GM12878 (cell line): ENCODE data around the gene TIAM1. TPM values are rescaled to one million over a fixed set of nuclear protein-coding genes. Genes with fewer than 3 reads are reported as not detected.

Source experiments
- ATAC-seq: fragments of 200-7000 bp; cut with Tn5 transposase; 3 replicates; pipeline ENCODE4 v1.9.1; 2020; ENCODE audit warnings: mild to moderate bottlenecking, moderate library complexity
- BruUV-seq: library from RNA; stranded (reverse); fragments of 400-500 nt; replicated peaks from 2 replicates; lab custom pipeline; 2021; lab: Mats Ljungman, UMichigan
- CTCF ChIA-PET: fragments of 300-600 bp; sonication (Branson Sonifier 250); formaldehyde crosslinking; extraction: SDS; loops from one replicate; lab custom pipeline; 2021; ENCODE audit warnings: inconsistent platforms; lab: Yijun Ruan, JAX
- POLR2A ChIA-PET: fragments of 350-600 bp; formaldehyde crosslinking; extraction: SDS; loops from one replicate; lab custom pipeline; 2021; ENCODE audit warnings: inconsistent platforms; lab: Charles Lee
- RAD21 ChIA-PET: fragments of 300-600 bp; sonication (Branson Sonifier 250); formaldehyde crosslinking; loops from one replicate; lab custom pipeline; 2023; ENCODE audit warnings: antibody characterized with exemption; ENCODE audit not compliant: unreplicated experiment; lab: Charles Lee
- SMC1A ChIA-PET: fragments of 300-600 bp; sonication (Branson Sonifier 250); formaldehyde crosslinking; loops from one replicate; lab custom pipeline; 2023; ENCODE audit not compliant: unreplicated experiment, uncharacterized antibody; lab: Charles Lee
- DNase-seq: peaks from one replicate; pipeline ENCODE4 v3.0.0-alpha.2; 2011; ENCODE audit warnings: low read depth, low spot score
- FAIRE-seq: peaks from 3 replicates; lab custom pipeline; 2011; peaks lifted over from hg19 to GRCh38; lab: Jason Lieb, UNC
- H2AFZ ChIP-seq: 2 replicates; pipeline ENCODE4 v1.6.0; 2011; ENCODE audit warnings: low read depth, low read length, control low read depth; ENCODE audit not compliant: control insufficient read depth
- H3K27ac ChIP-seq: 2 replicates; pipeline ENCODE4 v1.5.1; 2011; ENCODE audit warnings: control low read depth; ENCODE audit not compliant: control insufficient read depth, insufficient read depth
- H3K27me3 ChIP-seq, 2 experiments: replicated peaks in 1 of 2; 2 replicates each; pipeline versions ENCODE4 v1.6.0 to v1.6.1; 2011; ENCODE audit warnings: low read length in 1 of 2; ENCODE audit not compliant: control insufficient read depth in 2 of 2, insufficient read depth in 2 of 2
- H3K36me3 ChIP-seq, 2 experiments: 2 replicates each; pipeline ENCODE4 v1.5.1; 2011; ENCODE audit warnings: low read length in 1 of 2; ENCODE audit not compliant: control insufficient read depth in 2 of 2, insufficient read depth in 2 of 2
- H3K4me1 ChIP-seq: 2 replicates; pipeline ENCODE4 v1.6.1; 2011; ENCODE audit warnings: mild to moderate bottlenecking, low read length, moderate library complexity, mixed read lengths; ENCODE audit not compliant: control insufficient read depth, insufficient read depth
- H3K4me2 ChIP-seq: 2 replicates; pipeline ENCODE4 v1.6.0; 2011; ENCODE audit warnings: control low read depth; ENCODE audit not compliant: control insufficient read depth, insufficient read depth
- H3K4me3 ChIP-seq: fragments of 200-600 bp; sonication (generic); 2 replicates; pipeline ENCODE4 v1.5.1; 2016
- H3K79me2 ChIP-seq: 2 replicates; pipeline ENCODE4 v1.6.0; 2011; ENCODE audit warnings: low read length; ENCODE audit not compliant: control insufficient read depth, insufficient read depth
- H3K9ac ChIP-seq: 2 replicates; pipeline ENCODE4 v1.8.0; 2011; ENCODE audit warnings: low read length, control low read depth, mixed read lengths; ENCODE audit not compliant: control insufficient read depth, insufficient read depth
- H3K9me3 ChIP-seq: replicated peaks from 3 replicates; pipeline ENCODE4 v1.5.1; 2011; ENCODE audit warnings: mild to moderate bottlenecking, low read length; ENCODE audit not compliant: control insufficient read depth, insufficient read depth
- H4K20me1 ChIP-seq: 2 replicates; pipeline ENCODE4 v1.6.0; 2011; ENCODE audit not compliant: control insufficient read depth, insufficient read depth
- CBX3 ChIP-seq: fragments of 200-600 bp; sonication (generic); IDR thresholded peaks from 2 replicates; pipeline ENCODE4 v1.6.1; 2016; ENCODE audit warnings: low read depth, borderline replicate concordance
- CREB1 ChIP-seq: IDR thresholded peaks from 2 replicates; pipeline ENCODE4 v1.6.1; 2012; ENCODE audit warnings: low read depth, mild to moderate bottlenecking, inconsistent platforms
- IRF5 ChIP-seq: fragments of 450-650 bp; IDR thresholded peaks from 2 replicates; pipeline ENCODE4 v1.6.1; 2017; ENCODE audit warnings: borderline replicate concordance
- KAT2A ChIP-seq: conservative IDR thresholded peaks from 2 replicates; pipeline ENCODE4 v1.6.1; 2011; ENCODE audit warnings: low read depth, low read length; ENCODE audit not compliant: control insufficient read depth
- MEF2A ChIP-seq: IDR thresholded peaks from 2 replicates; pipeline ENCODE4 v1.6.1; 2011; ENCODE audit warnings: low read depth, mild to moderate bottlenecking, low read length, moderate library complexity; ENCODE audit not compliant: insufficient read depth
- MYC ChIP-seq: IDR thresholded peaks from 2 replicates; pipeline ENCODE4 v1.6.1; 2011; ENCODE audit warnings: mild to moderate bottlenecking, low read length, moderate library complexity, inconsistent platforms; ENCODE audit not compliant: insufficient read depth, insufficient replicate concordance, insufficient read length, severe bottlenecking
- NFYB ChIP-seq: IDR thresholded peaks from 2 replicates; pipeline ENCODE4 v1.6.1; 2011; ENCODE audit warnings: low read depth, mild to moderate bottlenecking, low read length, improper control_type of control experiment, moderate library complexity; ENCODE audit not compliant: insufficient read depth
- NR2F1 ChIP-seq: fragments of 450-650 bp; conservative IDR thresholded peaks from 2 replicates; pipeline ENCODE4 v1.6.1; 2017; ENCODE audit warnings: mild to moderate bottlenecking
- PRDM15 ChIP-seq: fragments of 450-650 bp; formaldehyde crosslinking; IDR thresholded peaks from 2 replicates; pipeline ENCODE4 v1.4.0; 2020; ENCODE audit warnings: mild to moderate bottlenecking, moderate library complexity
- RAD51 ChIP-seq: fragments of 450-650 bp; IDR thresholded peaks from 2 replicates; pipeline ENCODE4 v1.6.1; 2016; ENCODE audit warnings: moderate library complexity, mild to moderate bottlenecking, inconsistent platforms
- RB1 ChIP-seq: fragments of 450-650 bp; formaldehyde crosslinking; IDR thresholded peaks from 2 replicates; pipeline ENCODE4 v1.6.1; 2017; ENCODE audit warnings: mild to moderate bottlenecking, borderline replicate concordance
- SIN3A ChIP-seq: IDR thresholded peaks from 2 replicates; pipeline ENCODE4 v1.6.1; 2012; ENCODE audit warnings: low read depth, low read length, improper control_type of control experiment
- SIX5 ChIP-seq: IDR thresholded peaks from 2 replicates; pipeline ENCODE4 v1.6.1; 2011; ENCODE audit warnings: mild to moderate bottlenecking, low read depth, low read length, moderate library complexity; ENCODE audit not compliant: severe bottlenecking
- SMAD5 ChIP-seq: IDR thresholded peaks from 2 replicates; pipeline ENCODE4 v1.6.1; 2016; ENCODE audit warnings: antibody characterized with exemption, low read depth
- SMARCA5 ChIP-seq: fragments of 450-650 bp; IDR thresholded peaks from 2 replicates; pipeline ENCODE4 v1.6.1; 2017; ENCODE audit warnings: mild to moderate bottlenecking
- SREBF1 ChIP-seq: IDR thresholded peaks from 2 replicates; pipeline ENCODE4 v1.6.1; 2012; ENCODE audit warnings: mild to moderate bottlenecking, low read length
- TARDBP ChIP-seq: IDR thresholded peaks from 2 replicates; pipeline ENCODE4 v1.6.1; 2016; ENCODE audit warnings: borderline replicate concordance
- USF2 ChIP-seq: IDR thresholded peaks from 2 replicates; pipeline ENCODE4 v1.6.1; 2011; ENCODE audit warnings: low read depth, low read length, improper control_type of control experiment, borderline replicate concordance
- ZSCAN29 ChIP-seq: fragments of 450-650 bp; IDR thresholded peaks from 2 replicates; pipeline ENCODE4 v1.6.1; 2017; ENCODE audit warnings: mild to moderate bottlenecking, moderate library complexity
- WGBS: methylation state at CpG from one replicate; pipeline ENCODE4 v1.1.6; 2016; ENCODE audit warnings: low lambda C conversion rate; ENCODE audit not compliant: insufficient replicate concordance, insufficient coverage; ENCODE audit errors: missing lambda C conversion rate; 5-methylcytosine and 5-hydroxymethylcytosine counted together
- in situ Hi-C: fragments of 300-500 bp; cut with MboI; formaldehyde crosslinking; loops from 9 replicates; pipeline ENCODE4 v1.14.3; 2018; ENCODE audit warnings: mixed read lengths
- intact Hi-C: fragments of 100-400 bp; cut with micrococcal nuclease; formaldehyde crosslinking; loops from one replicate; pipeline ENCODE4 v1.14.2; 2022; ENCODE audit not compliant: unreplicated experiment
- polyA plus RNA-seq, 11 experiments: library from polyadenylated mRNA; depleted of rRNA in 4 of 11; unstranded in 6 of 11; stranded (reverse) in 5 of 11; fragments of >200 nt; fragmentation: Nextera tagmentation in 4 of 11; fragmentation: Illumina TruSeq in 1 of 11; extraction: Ambion mirVana in 4 of 11; extraction: Trizol in 1 of 11; gene quantifications; 1 replicate in 1 of 11; 2 replicates in 10 of 11; pipeline versions ENCODE4 v1.2.1 to v1.2.3, GENCODE V29; 2011 to 2016; ENCODE audit warnings: inconsistent platforms in 2 of 11, missing spikeins in 2 of 11, low read depth in 1 of 11
- total RNA-seq, 4 experiments: library from RNA; depleted of rRNA in 3 of 4; stranded (reverse); fragments of >200 nt in 3 of 4; fragmentation: Illumina TruSeq in 1 of 4; extraction: Trizol in 1 of 4; gene quantifications; 2 replicates each; pipeline versions ENCODE4 v1.2.1 to v1.2.3, GENCODE V29; 2013 to 2021

The TIAM1 gene
- total and polyA plus RNA-seq, 10 of the 15 experiments (the other 5 are each of a cell fraction or from before 2014, with no cell fraction given): 0.31 to 35.9 (median 0.78) TPM

GRCh38 chr21:31092832-31093625 lies 251.0 kb downstream of the TIAM1 start:
- no peak for TF ChIP-seq MYC
- no peak for TF ChIP-seq NFYB
- no peak for TF ChIP-seq SMAD5
- no peak for TF ChIP-seq MEF2A
- TF ChIP-seq TARDBP: no peak
- no peak for TF ChIP-seq USF2
- TF ChIP-seq IRF5: no peak
- no peak for TF ChIP-seq NR2F1
- no peak for TF ChIP-seq RAD51
- TF ChIP-seq SIX5: no peak
- no peak for TF ChIP-seq PRDM15
- no peak for TF ChIP-seq SIN3A
- TF ChIP-seq CBX3: no peak
- no peak for TF ChIP-seq CREB1
- no peak for TF ChIP-seq KAT2A
- TF ChIP-seq RB1: no peak
- no peak for TF ChIP-seq ZSCAN29
- TF ChIP-seq SMARCA5: no peak
- TF ChIP-seq SREBF1: no peak
- Histone ChIP-seq H3K27ac (no peak overlapping the region), H3K9ac (no peak overlapping the region), H3K36me3 (no peaks in the 10 kb centered on the region), H3K4me1 (no peaks in the 10 kb centered on the region), H3K4me2 (no peak overlapping the region), H3K9me3 (no peaks in the 10 kb centered on the region), H3K27me3 (no peaks in the 10 kb centered on the region), H3K4me3 (no peak overlapping the region), H3K79me2 (no peaks in the 10 kb centered on the region), H2AFZ (no peak overlapping the region), H4K20me1 (no peaks in the 10 kb centered on the region)
- 37% methylated on average over 7 of the region's 7 CpGs for WGBS
- intact Hi-C loops: no loop called here
- BruUV-seq: no TSS peak
- ChIA-PET SMC1A (interaction anchor here (0.9 kb wide), 1 partner anchor 88 kb away, joined by 3 read pairs; no protein-coding TSS in a partner anchor), POLR2A (no interaction called here), RAD21 (no interaction called here), CTCF (interaction anchor here (0.6 kb wide), 1 partner anchor 613 kb away, joined by 3 read pairs; no protein-coding TSS in a partner anchor)
- FAIRE-seq (no peak), ATAC-seq (no peak), DNase-seq (no peak)
- in situ Hi-C loops: no loop called here
